A673 (cell line): Measurements from ENCODE around the gene P2RY14.
"Not testable (repeated sequence)": the region's sequence is repeated elsewhere in the genome, so short reads cannot be mapped to it uniquely, and the experiment has no call there.

ENCODE experiments used
- CTCF ChIP-seq: fragments of 300-800, 200-600 bp; sonication (generic); conservative IDR thresholded peaks from 2 replicates; pipeline ENCODE4 v1.5.1; 2017; ENCODE audit warnings: low read depth, mild to moderate bottlenecking, antibody characterized with exemption, low read length, moderate library complexity, mixed read lengths
- EZH2 ChIP-seq: fragments of 200-600 bp; sonication (generic); IDR thresholded peaks from 2 replicates; pipeline ENCODE4 v1.6.1; 2017; ENCODE audit warnings: borderline replicate concordance, low read depth, mild to moderate bottlenecking, mixed read lengths, antibody characterized with exemption, low read length; ENCODE audit not compliant: poor library complexity, severe bottlenecking

GRCh38 chr3:151242006-151242405 lies 36.3 kb downstream of the P2RY14 start:
- not testable (repeated sequence) for TF ChIP-seq CTCF, EZH2
